Sigmoid colon (tissue), 7 donors: Measurements from ENCODE around the gene TLR4. TPM values are rescaled to one million over a fixed set of nuclear protein-coding genes. Genes with fewer than 3 reads are reported as not detected.

Experiments used
- DNase-seq: peaks from one replicate; pipeline ENCODE4 v3.0.0-alpha.2; 2019
- H3K27ac ChIP-seq, 4 donors: fragments of 200-600 bp; sonication (generic); one replicate each; pipeline ENCODE4 v1.5.1; 2016 to 2019; ENCODE audit warnings: mild to moderate bottlenecking in 1 of 4
- H3K27me3 ChIP-seq, 3 donors: fragments of 200-600 bp; sonication (generic); one replicate each; pipeline ENCODE4 v1.5.1; 2019; ENCODE audit warnings: mild to moderate bottlenecking in 1 of 3
- H3K36me3 ChIP-seq, 4 donors: fragments of 200-600 bp; sonication (generic); one replicate each; pipeline ENCODE4 v1.5.1; 2016 to 2019
- H3K4me1 ChIP-seq, 4 donors: fragments of 200-600 bp; sonication (generic); one replicate each; pipeline ENCODE4 v1.5.1; 2017 to 2019
- H3K4me3 ChIP-seq, 4 donors: fragments of 200-600 bp; sonication (generic); one replicate each; pipeline ENCODE4 v1.5.1; 2017 to 2019; ENCODE audit warnings: mild to moderate bottlenecking in 2 of 4, moderate library complexity in 1 of 4
- H3K9me3 ChIP-seq, 4 donors: fragments of 200-600 bp in 3 of 4; sonication (generic) in 3 of 4; one replicate each; pipeline versions ENCODE4 v1.5.1 to v1.6.1; 2013 to 2019
- CTCF ChIP-seq, 4 experiments: fragments of 450-650 bp in 3 of 4; fragments of 200-600 bp in 1 of 4; IDR thresholded peaks; one replicate each; pipeline ENCODE4 v1.5.1; 2016 to 2019; ENCODE audit warnings: antibody characterized with exemption in 4 of 4, mild to moderate bottlenecking in 3 of 4, moderate library complexity in 2 of 4
- EP300 ChIP-seq, 4 donors: sonication (generic); formaldehyde crosslinking; IDR thresholded peaks; one replicate each; pipeline ENCODE4 v1.6.1; 2017; ENCODE audit warnings: antibody characterized with exemption in 4 of 4
- POLR2A ChIP-seq, 2 donors: fragments of 450-650 bp; IDR thresholded peaks; one replicate each; pipeline ENCODE4 v1.6.1; 2016; ENCODE audit warnings: antibody characterized with exemption in 2 of 2, mild to moderate bottlenecking in 2 of 2, moderate library complexity in 2 of 2
- POLR2AphosphoS5 ChIP-seq, 4 donors: sonication (generic); formaldehyde crosslinking; IDR thresholded peaks; one replicate each; pipeline ENCODE4 v1.6.1; 2017; ENCODE audit warnings: antibody characterized with exemption in 4 of 4
- WGBS, 2 donors: extraction: QIAGEN DNeasy Blood & Tissue Kit; methylation state at CpG; one replicate each; pipeline ENCODE4 v1.1.7; 2013; 5-methylcytosine and 5-hydroxymethylcytosine counted together
- intact Hi-C: fragments of 100-400 bp; cut with DNase I; formaldehyde crosslinking; loops from one replicate; pipeline ENCODE4 v1.15.1; 2023
- polyA plus RNA-seq, 3 donors: library from polyadenylated mRNA; stranded (reverse); fragments of 200-250 nt; gene quantifications; one replicate each; pipeline ENCODE4 v1.2.3, GENCODE V29; 2013
- total RNA-seq, 4 donors: library from RNA; depleted of rRNA; stranded (reverse); fragments of >200 nt; gene quantifications; one replicate each; pipeline ENCODE4 v1.1.0, GENCODE V29; 2016
- donor health status: healthy with polysubstance abuse.
- donor health status: Bipolar disorder and iron deficiency.
- donor health status: healthy.

TLR4 gene
- total RNA-seq, result 10 to 100 TPM; 10.5 to 24.6 (median 15.3) TPM
- 1 to 10 TPM; 4.0 to 7.2 (median 4.2) TPM for polyA plus RNA-seq

DNA sequence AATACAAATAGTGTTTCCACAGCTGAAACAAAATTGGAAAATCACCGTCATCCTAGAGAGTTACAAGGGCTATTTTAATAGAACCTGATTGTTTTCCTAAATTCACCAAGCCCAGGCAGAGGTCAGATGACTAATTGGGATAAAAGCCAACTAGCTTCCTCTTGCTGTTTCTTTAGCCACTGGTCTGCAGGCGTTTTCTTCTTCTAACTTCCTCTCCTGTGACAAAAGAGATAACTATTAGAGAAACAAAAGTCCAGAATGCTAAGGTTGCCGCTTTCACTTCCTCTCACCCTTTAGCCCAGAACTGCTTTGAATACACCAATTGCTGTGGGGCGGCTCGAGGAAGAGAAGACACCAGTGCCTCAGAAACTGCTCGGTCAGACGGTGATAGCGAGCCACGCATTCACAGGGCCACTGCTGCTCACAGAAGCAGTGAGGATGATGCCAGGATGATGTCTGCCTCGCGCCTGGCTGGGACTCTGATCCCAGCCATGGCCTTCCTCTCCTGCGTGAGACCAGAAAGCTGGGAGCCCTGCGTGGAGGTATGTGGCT, at the start of gene TLR4:
Gene TLR4 (plus strand): TSS at position 380 of the 552 bp plus-strand sequence. CDS start 70 bp downstream, at position 450.
- Histone ChIP-seq H3K4me3 (peak within 1 kb of the TSS; percentile 19 to 47 (median 38)), H3K27me3 (no peaks in the 10 kb centered on the region), H3K4me1 (peaks cover 0 to 12% (median 0%) of the 10 kb centered on the region in 4 donors), H3K9me3 (no peaks in the 10 kb centered on the region), H3K27ac (peak within 1 kb of the TSS; percentile 48 to 84 (median 74)), H3K36me3 (no peaks in the 10 kb centered on the region)
- intact Hi-C loops, result no loop called here
- DNase-seq, result peak; percentile 81
- TF ChIP-seq POLR2AphosphoS5 (IDR thresholded peaks at IDR 0.05) (peak; percentile 31 to 71 (median 62)), CTCF (IDR thresholded peaks at IDR 0.05) (no peak), EP300 (IDR thresholded peaks at IDR 0.05) (peak in 1 of 4 donors; percentile 23), POLR2A (IDR thresholded peaks at IDR 0.05) (peak; percentile 20 to 43)
- 3 to 8% methylated on average over 13 of the region's 13 CpGs for WGBS, 2 donors

DNA sequence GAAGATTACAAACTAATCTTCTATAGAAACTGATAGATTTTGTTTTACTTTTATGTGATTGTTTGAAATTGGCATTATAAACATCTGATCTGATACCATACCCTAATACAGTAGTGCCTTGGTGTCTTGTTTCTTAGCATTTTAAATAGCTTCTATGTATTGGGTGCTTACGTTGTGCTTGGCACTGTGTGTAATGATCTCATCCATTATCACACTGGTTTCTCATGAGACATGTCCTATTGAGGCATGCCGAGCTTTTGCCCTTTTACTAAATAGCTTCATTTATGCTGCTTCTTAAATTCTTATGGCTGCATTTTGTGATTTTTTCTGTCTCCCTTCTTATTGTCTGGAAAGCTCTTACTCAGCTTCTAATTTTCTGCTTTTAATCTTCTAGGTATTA, 48.2 kb upstream of the TLR4 start:
- WGBS, 2 donors, result 61 to 88% methylated on average over 2 of the region's 2 CpGs
- DNase-seq, result no peak
- Histone ChIP-seq H3K27me3 (no peaks in the 10 kb centered on the region), H3K4me3 (no peak overlapping the region), H3K4me1 (no peaks in the 10 kb centered on the region), H3K36me3 (no peaks in the 10 kb centered on the region), H3K9me3 (no peaks in the 10 kb centered on the region), H3K27ac (no peak overlapping the region)
- TF ChIP-seq POLR2A (IDR thresholded peaks at IDR 0.05) (no peak), POLR2AphosphoS5 (IDR thresholded peaks at IDR 0.05) (no peak), CTCF (IDR thresholded peaks at IDR 0.05) (no peak), EP300 (IDR thresholded peaks at IDR 0.05) (no peak)
- intact Hi-C loops, result no loop called here

- Histone ChIP-seq H3K4me1 (no peaks in the 10 kb centered on the region), H3K36me3 (no peaks in the 10 kb centered on the region), H3K27me3 (no peaks in the 10 kb centered on the region), H3K4me3 (no peak overlapping the region), H3K27ac (no peak overlapping the region), H3K9me3 (no peaks in the 10 kb centered on the region)
- 81 to 85% methylated on average over 3 of the region's 3 CpGs for WGBS, 2 donors
- DNase-seq, result no peak
- intact Hi-C loops, result no loop called here
- TF ChIP-seq POLR2AphosphoS5 (IDR thresholded peaks at IDR 0.05) (no peak), EP300 (IDR thresholded peaks at IDR 0.05) (no peak), POLR2A (IDR thresholded peaks at IDR 0.05) (no peak), CTCF (IDR thresholded peaks at IDR 0.05) (no peak)
Measured at GRCh38 chr9:117662651-117663050, 41.6 kb upstream of the TLR4 start.

GRCh38 chr9:117664419-117664818, 39.8 kb upstream of the TLR4 start:
- H3K27me3 ChIP-seq, result no peaks in the 10 kb centered on the region
- TF ChIP-seq CTCF (IDR thresholded peaks at IDR 0.05), result no peak
- TF ChIP-seq POLR2A (IDR thresholded peaks at IDR 0.05), result no peak
- no peak for TF ChIP-seq POLR2AphosphoS5 (IDR thresholded peaks at IDR 0.05)
- TF ChIP-seq EP300 (IDR thresholded peaks at IDR 0.05), result no peak
- H3K27ac ChIP-seq, result no peak overlapping the region
- DNase-seq, result no peak
- H3K9me3 ChIP-seq, result no peaks in the 10 kb centered on the region
- no peaks in the 10 kb centered on the region for H3K36me3 ChIP-seq
- intact Hi-C loops, result no loop called here
- 79 to 97% methylated on average over 1 of the region's 1 CpG for whole genome bisulfite sequencing, 2 donors
- no peaks in the 10 kb centered on the region for H3K4me1 ChIP-seq
- H3K4me3 ChIP-seq, result no peak overlapping the region
